MM.1S (cell line): ENCODE measurements around the gene MICU1.

Experiments
- CTCF ChIP-seq: fragments of 300-600 bp; sonication (generic); IDR thresholded peaks from 2 replicates; pipeline ENCODE4 v1.5.1; 2016; ENCODE audit warnings: antibody characterized with exemption, low read length, mixed read lengths
- EZH2 ChIP-seq: fragments of 300-600 bp; sonication (generic); optimal IDR thresholded peaks from 2 replicates; pipeline ENCODE3; 2017; ENCODE audit warnings: low read depth, mild to moderate bottlenecking, antibody characterized with exemption, low read length, mixed read lengths
- EZH2phosphoT487 ChIP-seq: fragments of 300-600 bp; sonication (generic); IDR thresholded peaks from 2 replicates; pipeline ENCODE4 v1.6.1; 2018; ENCODE audit warnings: antibody characterized with exemption, low read length

- TF ChIP-seq CTCF (no peak), EZH2 (no peak), EZH2phosphoT487 (no peak)
Measured at GRCh38 chr10:72499701-72500100, 126.2 kb downstream of the MICU1 start.
